ENCODE data around the gene FAXC. TPM values are rescaled to one million over a fixed set of nuclear protein-coding genes. Genes with fewer than 3 reads are reported as not detected.

Gene FAXC
- total RNA-seq, 1 donor from 2014 or later = 2.2 TPM

GRCh38 chr6:99307295-99307907 is 42.1 kb downstream of the FAXC start:
- peaks cover 1% of the 10 kb centered on the region for H3K27me3 Mint-ChIP-seq (ENCODE audit: unreplicated experiment)

GRCh38 chr6:99306341-99306740 is 43.1 kb downstream of the FAXC start:
- Mint-ChIP-seq H3K4me3 (ENCODE audit: unreplicated experiment) (no peak overlapping the region), H3K36me3 (ENCODE audit: low read depth, unreplicated experiment) (no peaks in the 10 kb centered on the region), H3K9me3 (ENCODE audit: unreplicated experiment) (no peaks in the 10 kb centered on the region), H3K27ac (ENCODE audit: unreplicated experiment) (no peak overlapping the region), H3K27me3 (ENCODE audit: unreplicated experiment) (peaks cover 1% of the 10 kb centered on the region), H3K4me1 (ENCODE audit: unreplicated experiment) (peaks cover 11% of the 10 kb centered on the region)
- no peak for DNase-seq (ENCODE audit: low spot score)
- TF ChIP-seq, protein P1, sequence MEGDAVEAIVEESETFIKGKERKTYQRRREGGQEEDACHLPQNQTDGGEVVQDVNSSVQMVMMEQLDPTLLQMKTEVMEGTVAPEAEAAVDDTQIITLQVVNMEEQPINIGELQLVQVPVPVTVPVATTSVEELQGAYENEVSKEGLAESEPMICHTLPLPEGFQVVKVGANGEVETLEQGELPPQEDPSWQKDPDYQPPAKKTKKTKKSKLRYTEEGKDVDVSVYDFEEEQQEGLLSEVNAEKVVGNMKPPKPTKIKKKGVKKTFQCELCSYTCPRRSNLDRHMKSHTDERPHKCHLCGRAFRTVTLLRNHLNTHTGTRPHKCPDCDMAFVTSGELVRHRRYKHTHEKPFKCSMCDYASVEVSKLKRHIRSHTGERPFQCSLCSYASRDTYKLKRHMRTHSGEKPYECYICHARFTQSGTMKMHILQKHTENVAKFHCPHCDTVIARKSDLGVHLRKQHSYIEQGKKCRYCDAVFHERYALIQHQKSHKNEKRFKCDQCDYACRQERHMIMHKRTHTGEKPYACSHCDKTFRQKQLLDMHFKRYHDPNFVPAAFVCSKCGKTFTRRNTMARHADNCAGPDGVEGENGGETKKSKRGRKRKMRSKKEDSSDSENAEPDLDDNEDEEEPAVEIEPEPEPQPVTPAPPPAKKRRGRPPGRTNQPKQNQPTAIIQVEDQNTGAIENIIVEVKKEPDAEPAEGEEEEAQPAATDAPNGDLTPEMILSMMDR (IDR thresholded peaks at IDR 0.05; ENCODE audit: unreplicated experiment) = no peak

More at GRCh38 chr6:99307295-99307907, 42.1 kb downstream of the FAXC start:
- H3K4me3 Mint-ChIP-seq (ENCODE audit: unreplicated experiment) = no peak overlapping the region
- peaks cover 11% of the 10 kb centered on the region for H3K4me1 Mint-ChIP-seq (ENCODE audit: unreplicated experiment)
- no peaks in the 10 kb centered on the region for H3K36me3 Mint-ChIP-seq (ENCODE audit: low read depth, unreplicated experiment)
- H3K27ac Mint-ChIP-seq (ENCODE audit: unreplicated experiment) = no peak overlapping the region
- TF ChIP-seq, protein P1 (IDR thresholded peaks at IDR 0.05; ENCODE audit: unreplicated experiment) = no peak
- DNase-seq (ENCODE audit: low spot score) = no peak
- no peaks in the 10 kb centered on the region for H3K9me3 Mint-ChIP-seq (ENCODE audit: unreplicated experiment)

- H3K4me3 Mint-ChIP-seq (ENCODE audit: unreplicated experiment) = no peak overlapping the region
- no peaks in the 10 kb centered on the region for H3K9me3 Mint-ChIP-seq (ENCODE audit: unreplicated experiment)
- no peaks in the 10 kb centered on the region for H3K36me3 Mint-ChIP-seq (ENCODE audit: low read depth, unreplicated experiment)
- peaks cover under 1% of the 10 kb centered on the region for H3K27me3 Mint-ChIP-seq (ENCODE audit: unreplicated experiment)
- no peak overlapping the region for H3K27ac Mint-ChIP-seq (ENCODE audit: unreplicated experiment)
- DNase-seq (ENCODE audit: low spot score) = no peak
- TF ChIP-seq, protein P1 (IDR thresholded peaks at IDR 0.05; ENCODE audit: unreplicated experiment) = no peak
- peaks cover 11% of the 10 kb centered on the region for H3K4me1 Mint-ChIP-seq (ENCODE audit: unreplicated experiment)
Observed at GRCh38 chr6:99305021-99305554, 44.4 kb downstream of the FAXC start.

DNA sequence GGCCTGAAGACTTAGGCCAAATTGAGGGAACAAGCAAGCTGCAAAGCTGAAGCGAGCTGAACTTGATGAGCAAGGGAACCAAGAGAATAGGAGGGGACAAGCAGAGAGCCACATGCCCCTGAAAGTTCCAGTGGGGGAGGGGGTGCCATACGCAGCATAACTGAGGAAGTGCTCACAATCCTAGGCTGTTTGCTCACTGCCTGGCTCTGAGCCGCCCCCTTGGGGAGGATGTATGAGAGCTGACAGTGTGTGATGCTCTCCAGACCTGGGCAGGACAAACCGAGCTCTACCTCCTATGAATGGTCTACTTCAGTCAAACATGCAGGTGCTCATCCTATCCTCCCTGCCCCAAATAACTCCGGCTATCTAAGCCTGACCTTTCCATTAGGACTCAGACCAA is 52.1 kb downstream of the FAXC start:
- no peak overlapping the region for H3K27ac Mint-ChIP-seq (ENCODE audit: unreplicated experiment)
- no peaks in the 10 kb centered on the region for H3K9me3 Mint-ChIP-seq (ENCODE audit: unreplicated experiment)

GRCh38 chr6:99297006-99297405 is 52.5 kb downstream of the FAXC start:
- H3K27ac Mint-ChIP-seq (ENCODE audit: unreplicated experiment) = no peak overlapping the region
- no peak for DNase-seq (ENCODE audit: low spot score)
- no peak overlapping the region for H3K4me3 Mint-ChIP-seq (ENCODE audit: unreplicated experiment)

More for the DNA sequence above, 52.1 kb downstream of the FAXC start:
- Mint-ChIP-seq H3K4me3 (ENCODE audit: unreplicated experiment) (no peak overlapping the region), H3K4me1 (ENCODE audit: unreplicated experiment) (peaks cover 19% of the 10 kb centered on the region), H3K36me3 (ENCODE audit: low read depth, unreplicated experiment) (no peaks in the 10 kb centered on the region), H3K27me3 (ENCODE audit: unreplicated experiment) (peaks cover 5% of the 10 kb centered on the region)
- no peak for DNase-seq (ENCODE audit: low spot score)
- TF ChIP-seq, protein P1 (IDR thresholded peaks at IDR 0.05; ENCODE audit: unreplicated experiment) = no peak

More at GRCh38 chr6:99297006-99297405, 52.5 kb downstream of the FAXC start:
- Mint-ChIP-seq H3K27me3 (ENCODE audit: unreplicated experiment) (peaks cover 5% of the 10 kb centered on the region), H3K36me3 (ENCODE audit: low read depth, unreplicated experiment) (no peaks in the 10 kb centered on the region), H3K4me1 (ENCODE audit: unreplicated experiment) (peaks cover 19% of the 10 kb centered on the region), H3K9me3 (ENCODE audit: unreplicated experiment) (no peaks in the 10 kb centered on the region)
- TF ChIP-seq, protein P1 (IDR thresholded peaks at IDR 0.05; ENCODE audit: unreplicated experiment) = no peak
